K562 (cell line): ENCODE results near the gene OR4B1. TPM values are rescaled to one million over a fixed set of nuclear protein-coding genes. Genes with fewer than 3 reads are reported as not detected.

Source experiments
- HDAC3 ChIP-seq: fragments of 450-650 bp; IDR thresholded peaks from 2 replicates; pipeline ENCODE4 v1.6.1; 2018; ENCODE audit warnings: borderline replicate concordance, mild to moderate bottlenecking, moderate library complexity; ENCODE audit not compliant: partially characterized antibody
- HMBOX1 ChIP-seq: sonication (generic); IDR thresholded peaks from 2 replicates; pipeline ENCODE4 v1.6.1; 2016
- HNRNPH1 ChIP-seq: fragments of 200-400 bp; formaldehyde crosslinking; optimal IDR thresholded peaks from 2 replicates; pipeline ENCODE3; 2017; ENCODE audit warnings: low read depth, mild to moderate bottlenecking, low read length, moderate library complexity
- KLF13 ChIP-seq: fragments of 450-650 bp; IDR thresholded peaks from 2 replicates; pipeline ENCODE4 v1.6.1; 2016; ENCODE audit warnings: missing genetic modification characterization, low read depth, mild to moderate bottlenecking, missing compliant biosample characterization, moderate library complexity, borderline replicate concordance
- L3MBTL2 ChIP-seq: fragments of 450-650 bp; IDR thresholded peaks from 2 replicates; pipeline ENCODE4 v1.6.1; 2016; ENCODE audit warnings: mild to moderate bottlenecking, moderate library complexity
- MEF2D ChIP-seq: conservative IDR thresholded peaks from 2 replicates; pipeline ENCODE4 v1.6.1; 2016; ENCODE audit warnings: low read depth, missing genetic modification characterization, missing compliant biosample characterization
- PTTG1 ChIP-seq: fragments of 450-650 bp; IDR thresholded peaks from 2 replicates; pipeline ENCODE4 v1.6.1; 2016; ENCODE audit warnings: low read depth, mild to moderate bottlenecking, missing genetic modification characterization, missing compliant biosample characterization
- RBFOX2 ChIP-seq: fragments of 200-400 bp; formaldehyde crosslinking; IDR thresholded peaks from 2 replicates; pipeline ENCODE4 v1.6.1; 2017; ENCODE audit warnings: low read depth, mild to moderate bottlenecking, low read length, moderate library complexity
- ZNF592 ChIP-seq: fragments of 450-650 bp; IDR thresholded peaks from 2 replicates; pipeline ENCODE4 v1.6.1; 2017; ENCODE audit warnings: antibody characterized with exemption, mild to moderate bottlenecking
- polyA plus RNA-seq, 8 experiments: library from polyadenylated mRNA; depleted of rRNA in 4 of 8; stranded (reverse) in 5 of 8; unstranded in 3 of 8; fragments of >200 nt; fragmentation: Nextera tagmentation in 2 of 8; fragmentation: Illumina TruSeq in 1 of 8; extraction: Ambion mirVana in 2 of 8; extraction: Trizol in 1 of 8; gene quantifications; 2 replicates each; pipeline versions ENCODE4 v1.2.1 to v1.2.3, GENCODE V29; 2011 to 2014; ENCODE audit warnings: inconsistent platforms in 1 of 8, missing spikeins in 1 of 8
- total RNA-seq, 7 experiments: library from RNA; depleted of rRNA in 6 of 7; stranded (reverse); fragments of >200 nt in 6 of 7; fragmentation: Illumina TruSeq in 2 of 7; extraction: Trizol in 2 of 7; gene quantifications; 2 replicates each; pipeline versions ENCODE4 v1.2.1 to v1.2.3, GENCODE V29; 2011 to 2021; ENCODE audit warnings: low replicate concordance in 1 of 7
- TF ChIP-seq, protein P1 (sequence below): fragments of 200-600 bp; sonication (generic); IDR thresholded peaks from one replicate; pipeline ENCODE4 v1.6.1; 2012; ENCODE audit warnings: mild to moderate bottlenecking, low read depth, low read length, inconsistent platforms

OR4B1 gene
- total and polyA plus RNA-seq, 9 of the 15 experiments (the other 6 are each of a cell fraction or from before 2014, with no cell fraction given) = not detected

- TF ChIP-seq, protein P1, sequence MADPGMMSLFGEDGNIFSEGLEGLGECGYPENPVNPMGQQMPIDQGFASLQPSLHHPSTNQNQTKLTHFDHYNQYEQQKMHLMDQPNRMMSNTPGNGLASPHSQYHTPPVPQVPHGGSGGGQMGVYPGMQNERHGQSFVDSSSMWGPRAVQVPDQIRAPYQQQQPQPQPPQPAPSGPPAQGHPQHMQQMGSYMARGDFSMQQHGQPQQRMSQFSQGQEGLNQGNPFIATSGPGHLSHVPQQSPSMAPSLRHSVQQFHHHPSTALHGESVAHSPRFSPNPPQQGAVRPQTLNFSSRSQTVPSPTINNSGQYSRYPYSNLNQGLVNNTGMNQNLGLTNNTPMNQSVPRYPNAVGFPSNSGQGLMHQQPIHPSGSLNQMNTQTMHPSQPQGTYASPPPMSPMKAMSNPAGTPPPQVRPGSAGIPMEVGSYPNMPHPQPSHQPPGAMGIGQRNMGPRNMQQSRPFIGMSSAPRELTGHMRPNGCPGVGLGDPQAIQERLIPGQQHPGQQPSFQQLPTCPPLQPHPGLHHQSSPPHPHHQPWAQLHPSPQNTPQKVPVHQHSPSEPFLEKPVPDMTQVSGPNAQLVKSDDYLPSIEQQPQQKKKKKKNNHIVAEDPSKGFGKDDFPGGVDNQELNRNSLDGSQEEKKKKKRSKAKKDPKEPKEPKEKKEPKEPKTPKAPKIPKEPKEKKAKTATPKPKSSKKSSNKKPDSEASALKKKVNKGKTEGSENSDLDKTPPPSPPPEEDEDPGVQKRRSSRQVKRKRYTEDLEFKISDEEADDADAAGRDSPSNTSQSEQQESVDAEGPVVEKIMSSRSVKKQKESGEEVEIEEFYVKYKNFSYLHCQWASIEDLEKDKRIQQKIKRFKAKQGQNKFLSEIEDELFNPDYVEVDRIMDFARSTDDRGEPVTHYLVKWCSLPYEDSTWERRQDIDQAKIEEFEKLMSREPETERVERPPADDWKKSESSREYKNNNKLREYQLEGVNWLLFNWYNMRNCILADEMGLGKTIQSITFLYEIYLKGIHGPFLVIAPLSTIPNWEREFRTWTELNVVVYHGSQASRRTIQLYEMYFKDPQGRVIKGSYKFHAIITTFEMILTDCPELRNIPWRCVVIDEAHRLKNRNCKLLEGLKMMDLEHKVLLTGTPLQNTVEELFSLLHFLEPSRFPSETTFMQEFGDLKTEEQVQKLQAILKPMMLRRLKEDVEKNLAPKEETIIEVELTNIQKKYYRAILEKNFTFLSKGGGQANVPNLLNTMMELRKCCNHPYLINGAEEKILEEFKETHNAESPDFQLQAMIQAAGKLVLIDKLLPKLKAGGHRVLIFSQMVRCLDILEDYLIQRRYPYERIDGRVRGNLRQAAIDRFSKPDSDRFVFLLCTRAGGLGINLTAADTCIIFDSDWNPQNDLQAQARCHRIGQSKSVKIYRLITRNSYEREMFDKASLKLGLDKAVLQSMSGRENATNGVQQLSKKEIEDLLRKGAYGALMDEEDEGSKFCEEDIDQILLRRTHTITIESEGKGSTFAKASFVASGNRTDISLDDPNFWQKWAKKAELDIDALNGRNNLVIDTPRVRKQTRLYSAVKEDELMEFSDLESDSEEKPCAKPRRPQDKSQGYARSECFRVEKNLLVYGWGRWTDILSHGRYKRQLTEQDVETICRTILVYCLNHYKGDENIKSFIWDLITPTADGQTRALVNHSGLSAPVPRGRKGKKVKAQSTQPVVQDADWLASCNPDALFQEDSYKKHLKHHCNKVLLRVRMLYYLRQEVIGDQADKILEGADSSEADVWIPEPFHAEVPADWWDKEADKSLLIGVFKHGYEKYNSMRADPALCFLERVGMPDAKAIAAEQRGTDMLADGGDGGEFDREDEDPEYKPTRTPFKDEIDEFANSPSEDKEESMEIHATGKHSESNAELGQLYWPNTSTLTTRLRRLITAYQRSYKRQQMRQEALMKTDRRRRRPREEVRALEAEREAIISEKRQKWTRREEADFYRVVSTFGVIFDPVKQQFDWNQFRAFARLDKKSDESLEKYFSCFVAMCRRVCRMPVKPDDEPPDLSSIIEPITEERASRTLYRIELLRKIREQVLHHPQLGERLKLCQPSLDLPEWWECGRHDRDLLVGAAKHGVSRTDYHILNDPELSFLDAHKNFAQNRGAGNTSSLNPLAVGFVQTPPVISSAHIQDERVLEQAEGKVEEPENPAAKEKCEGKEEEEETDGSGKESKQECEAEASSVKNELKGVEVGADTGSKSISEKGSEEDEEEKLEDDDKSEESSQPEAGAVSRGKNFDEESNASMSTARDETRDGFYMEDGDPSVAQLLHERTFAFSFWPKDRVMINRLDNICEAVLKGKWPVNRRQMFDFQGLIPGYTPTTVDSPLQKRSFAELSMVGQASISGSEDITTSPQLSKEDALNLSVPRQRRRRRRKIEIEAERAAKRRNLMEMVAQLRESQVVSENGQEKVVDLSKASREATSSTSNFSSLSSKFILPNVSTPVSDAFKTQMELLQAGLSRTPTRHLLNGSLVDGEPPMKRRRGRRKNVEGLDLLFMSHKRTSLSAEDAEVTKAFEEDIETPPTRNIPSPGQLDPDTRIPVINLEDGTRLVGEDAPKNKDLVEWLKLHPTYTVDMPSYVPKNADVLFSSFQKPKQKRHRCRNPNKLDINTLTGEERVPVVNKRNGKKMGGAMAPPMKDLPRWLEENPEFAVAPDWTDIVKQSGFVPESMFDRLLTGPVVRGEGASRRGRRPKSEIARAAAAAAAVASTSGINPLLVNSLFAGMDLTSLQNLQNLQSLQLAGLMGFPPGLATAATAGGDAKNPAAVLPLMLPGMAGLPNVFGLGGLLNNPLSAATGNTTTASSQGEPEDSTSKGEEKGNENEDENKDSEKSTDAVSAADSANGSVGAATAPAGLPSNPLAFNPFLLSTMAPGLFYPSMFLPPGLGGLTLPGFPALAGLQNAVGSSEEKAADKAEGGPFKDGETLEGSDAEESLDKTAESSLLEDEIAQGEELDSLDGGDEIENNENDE = no peak
- no peak for TF ChIP-seq KLF13 (tag)
- no peak for TF ChIP-seq ZNF592
- no peak for TF ChIP-seq MEF2D (tag)
- TF ChIP-seq HMBOX1 = no peak
- no peak for TF ChIP-seq RBFOX2
- TF ChIP-seq PTTG1 (tag) = no peak
- no peak for TF ChIP-seq HDAC3
- no peak for TF ChIP-seq HNRNPH1
- no peak for TF ChIP-seq L3MBTL2
Measured at GRCh38 chr11:48207881-48208280, 8.7 kb upstream of the OR4B1 start (continued).
